IMR-90 (cell line): ENCODE results near the gene SYNGR2. TPM values are rescaled to one million over a fixed set of nuclear protein-coding genes. Genes with fewer than 3 reads are reported as not detected.

Experiments
- ATAC-seq: fragments of 200-7000 bp; cut with Tn5 transposase; 2 replicates; pipeline ENCODE4 v1.9.1; 2020; ENCODE audit warnings: low read depth, mild to moderate bottlenecking, moderate library complexity
- BruUV-seq: library from RNA; stranded (reverse); fragments of 400-500 nt; replicated peaks from 2 replicates; lab custom pipeline; 2021; lab: Mats Ljungman, UMichigan
- CTCF ChIA-PET: fragments of 300-600 bp; formaldehyde crosslinking; extraction: SDS; loops from one replicate; lab custom pipeline; 2021; ENCODE audit warnings: antibody characterized with exemption; lab: Yijun Ruan, JAX
- POLR2A ChIA-PET: fragments of 300-600 bp; sonication (Branson Sonifier 250); formaldehyde crosslinking; loops from one replicate; lab custom pipeline; 2022; ENCODE audit warnings: antibody characterized with exemption; ENCODE audit not compliant: unreplicated experiment; lab: Charles Lee
- DNase-seq: peaks from one replicate; pipeline ENCODE4 v3.0.0; 2013
- H2AFZ ChIP-seq: replicated peaks from 2 replicates; pipeline ENCODE3; 2013; ENCODE audit warnings: low read length, mild to moderate bottlenecking; ENCODE audit not compliant: poor library complexity
- H2AK5ac ChIP-seq: 2 replicates; pipeline ENCODE4 v1.6.1; 2013; ENCODE audit warnings: low read depth, low read length, inconsistent platforms
- H2AK9ac ChIP-seq: replicated peaks from 2 replicates; pipeline ENCODE3; 2013; ENCODE audit warnings: mild to moderate bottlenecking, low read depth, low read length, moderate library complexity; ENCODE audit not compliant: poor library complexity
- H2BK120ac ChIP-seq: 2 replicates; pipeline ENCODE4 v1.6.1; 2013; ENCODE audit warnings: low read depth, low read length, inconsistent platforms
- H2BK15ac ChIP-seq: 3 replicates; pipeline ENCODE4 v1.6.1; 2013; ENCODE audit warnings: low read depth, low read length, inconsistent platforms
- H2BK20ac ChIP-seq: 2 replicates; pipeline ENCODE4 v1.6.1; 2013; ENCODE audit warnings: low read depth, mild to moderate bottlenecking, inconsistent platforms, low read length, moderate library complexity
- H2BK5ac ChIP-seq: 2 replicates; pipeline ENCODE4 v1.6.1; 2013; ENCODE audit warnings: mild to moderate bottlenecking, low read depth, low read length, inconsistent platforms; ENCODE audit not compliant: poor library complexity, severe bottlenecking
- H3K14ac ChIP-seq: replicated peaks from 2 replicates; pipeline ENCODE4 v1.6.1; 2013; ENCODE audit warnings: low read depth, low read length, inconsistent platforms
- H3K18ac ChIP-seq: 2 replicates; pipeline ENCODE4 v1.6.1; 2013; ENCODE audit warnings: low read depth, low read length, control low read depth
- H3K23ac ChIP-seq: 2 replicates; pipeline ENCODE4 v1.6.1; 2013; ENCODE audit warnings: low read depth, low read length, inconsistent platforms
- H3K27ac ChIP-seq: 2 replicates; pipeline ENCODE4 v1.5.1; 2013; ENCODE audit warnings: mild to moderate bottlenecking, control low read depth, low read length; ENCODE audit not compliant: insufficient read depth
- H3K27me3 ChIP-seq: 2 replicates; pipeline ENCODE4 v1.6.1; 2013; ENCODE audit warnings: low read length; ENCODE audit not compliant: control insufficient read depth, insufficient read depth
- H3K36me3 ChIP-seq: 2 replicates; pipeline ENCODE4 v1.6.1; 2013; ENCODE audit warnings: low read length, mixed read lengths; ENCODE audit not compliant: control insufficient read depth, insufficient read depth
- H3K4ac ChIP-seq: 2 replicates; pipeline ENCODE4 v1.6.1; 2013; ENCODE audit warnings: low read depth, low read length, inconsistent platforms
- H3K4me1 ChIP-seq: 2 replicates; pipeline ENCODE4 v1.6.1; 2013; ENCODE audit warnings: low read length, mixed read lengths; ENCODE audit not compliant: control insufficient read depth, insufficient read depth
- H3K4me2 ChIP-seq: 2 replicates; pipeline ENCODE4 v1.6.1; 2013; ENCODE audit warnings: low read depth, mild to moderate bottlenecking, control low read depth, low read length, moderate library complexity
- H3K4me3 ChIP-seq: 2 replicates; pipeline ENCODE4 v1.5.1; 2013; ENCODE audit warnings: low read depth, mild to moderate bottlenecking, control low read depth, low read length, moderate library complexity; ENCODE audit not compliant: insufficient read depth
- H3K56ac ChIP-seq: 2 replicates; pipeline ENCODE4 v1.6.1; 2013; ENCODE audit warnings: low read length, inconsistent platforms; ENCODE audit not compliant: insufficient read depth; ENCODE audit errors: extremely low read depth
- H3K79me1 ChIP-seq, 2 experiments: 2 replicates each; pipeline ENCODE4 v1.6.1; 2013; ENCODE audit warnings: low read length in 2 of 2, inconsistent platforms in 1 of 2, low read depth in 1 of 2
- H3K9ac ChIP-seq: 2 replicates; pipeline ENCODE4 v1.6.1; 2013; ENCODE audit warnings: low read depth, low read length, control low read depth
- H3K9me1 ChIP-seq: 2 replicates; pipeline ENCODE4 v1.6.1; 2013; ENCODE audit warnings: low read length, inconsistent platforms; ENCODE audit not compliant: insufficient read depth
- H3K9me3 ChIP-seq: 2 replicates; pipeline ENCODE4 v1.6.1; 2013; ENCODE audit warnings: low read length; ENCODE audit not compliant: control insufficient read depth, insufficient read depth
- H4K20me1 ChIP-seq: 2 replicates; pipeline ENCODE4 v1.6.1; 2013; ENCODE audit warnings: low read length, inconsistent platforms; ENCODE audit not compliant: insufficient read depth
- H4K5ac ChIP-seq: 2 replicates; pipeline ENCODE4 v1.6.1; 2013; ENCODE audit warnings: mild to moderate bottlenecking, low read depth, low read length, control low read depth
- H4K8ac ChIP-seq, 2 experiments: 2 replicates each; pipeline ENCODE4 v1.6.1; 2013; ENCODE audit warnings: low read depth in 2 of 2, low read length in 2 of 2, control low read depth in 1 of 2, inconsistent platforms in 1 of 2
- H4K91ac ChIP-seq: 2 replicates; pipeline ENCODE4 v1.6.1; 2013; ENCODE audit warnings: low read depth, low read length, inconsistent platforms; ENCODE audit not compliant: insufficient read depth
- BHLHE40 ChIP-seq: fragments of 150-350 bp; IDR thresholded peaks from 2 replicates; pipeline ENCODE4 v1.6.1; 2016; ENCODE audit warnings: mild to moderate bottlenecking, low read depth, low read length
- CEBPB ChIP-seq: IDR thresholded peaks from 2 replicates; pipeline ENCODE4 v1.6.1; 2012; ENCODE audit warnings: low read depth, low read length, improper control_type of control experiment
- CHD1 ChIP-seq: IDR thresholded peaks from 2 replicates; pipeline ENCODE4 v1.6.1; 2012; ENCODE audit warnings: low read depth, low read length, improper control_type of control experiment
- CTCF ChIP-seq: conservative IDR thresholded peaks from 2 replicates; pipeline ENCODE4 v1.5.1; 2012; ENCODE audit warnings: mild to moderate bottlenecking, low read depth, low read length, improper control_type of control experiment
- ELK1 ChIP-seq: fragments of 150-350 bp; IDR thresholded peaks from 2 replicates; pipeline ENCODE4 v1.6.1; 2016; ENCODE audit warnings: low read depth, mild to moderate bottlenecking, low read length, moderate library complexity, borderline replicate concordance
- FOS ChIP-seq: fragments of 150-350 bp; IDR thresholded peaks from 2 replicates; pipeline ENCODE4 v1.6.1; 2016; ENCODE audit warnings: low read depth, low read length
- MAFK ChIP-seq: IDR thresholded peaks from 2 replicates; pipeline ENCODE4 v1.6.1; 2012; ENCODE audit warnings: low read depth, low read length, improper control_type of control experiment
- MAZ ChIP-seq: IDR thresholded peaks from 2 replicates; pipeline ENCODE4 v1.6.1; 2012; ENCODE audit warnings: low read depth, mild to moderate bottlenecking, low read length, improper control_type of control experiment, moderate library complexity, borderline replicate concordance
- MXI1 ChIP-seq: IDR thresholded peaks from 2 replicates; pipeline ENCODE4 v1.6.1; 2012; ENCODE audit warnings: low read depth, mild to moderate bottlenecking, low read length, moderate library complexity, borderline replicate concordance
- NFE2L2 ChIP-seq: fragments of 150-350 bp; IDR thresholded peaks from 2 replicates; pipeline ENCODE4 v1.6.1; 2016; ENCODE audit warnings: low read depth, mild to moderate bottlenecking, low read length
- POLR2A ChIP-seq: IDR thresholded peaks from 2 replicates; pipeline ENCODE4 v1.6.1; 2012; ENCODE audit warnings: mild to moderate bottlenecking, low read depth, low read length
- RAD21 ChIP-seq: IDR thresholded peaks from 2 replicates; pipeline ENCODE4 v1.6.1; 2012; ENCODE audit warnings: low read length, improper control_type of control experiment
- RCOR1 ChIP-seq: IDR thresholded peaks from 2 replicates; pipeline ENCODE4 v1.6.1; 2012; ENCODE audit warnings: mild to moderate bottlenecking, low read length, improper control_type of control experiment; ENCODE audit not compliant: insufficient replicate concordance
- RFX5 ChIP-seq: IDR thresholded peaks from 2 replicates; pipeline ENCODE4 v1.8.0; 2012; ENCODE audit warnings: low read depth, mild to moderate bottlenecking, low read length, moderate library complexity
- SMC3 ChIP-seq: fragments of 150-350 bp; IDR thresholded peaks from 2 replicates; pipeline ENCODE4 v1.6.1; 2016; ENCODE audit warnings: low read depth, mild to moderate bottlenecking, antibody characterized with exemption, low read length, moderate library complexity
- WGBS, 2 experiments: methylation state at CpG; one replicate each; pipeline versions ENCODE4 v1.1.5 to v1.1.7; 2013; ENCODE audit warnings: missing lambda C conversion rate in 2 of 2; ENCODE audit not compliant: insufficient read length in 1 of 2; ENCODE audit errors: extremely low coverage in 2 of 2; 5-methylcytosine and 5-hydroxymethylcytosine counted together
- dilution Hi-C: fragments of 300-500 bp; cut with HindIII; formaldehyde crosslinking; loops from one replicate; pipeline ENCODE4 v1.14.3; 2018; ENCODE audit warnings: low sequenced_read_pairs; ENCODE audit not compliant: unreplicated experiment
- in situ Hi-C: fragments of 300-500 bp; cut with MboI; formaldehyde crosslinking; loops from 3 replicates; pipeline ENCODE4 v1.14.3; 2019; ENCODE audit warnings: low sequenced_read_pairs, inconsistent platforms, mixed read lengths
- intact Hi-C: fragments of 100-400 bp; cut with micrococcal nuclease; formaldehyde crosslinking; loops from 2 replicates; pipeline ENCODE4 v1.10.0; 2022
- polyA plus RNA-seq, 3 experiments: library from polyadenylated mRNA; depleted of rRNA; stranded (reverse); fragments of >200 nt; gene quantifications; 2 replicates each; pipeline ENCODE4 v1.2.3, GENCODE V29; 2012; ENCODE audit warnings: low replicate concordance in 1 of 3
- total RNA-seq: library from RNA; depleted of rRNA; stranded (reverse); fragments of >200 nt; gene quantifications from 2 replicates; pipeline ENCODE4 v1.2.3, GENCODE V29; 2012

SYNGR2 gene
- total and polyA plus RNA-seq, 2 of the 4 experiments (the other 2 are of a cell fraction), result 11.1 to 63.1 TPM

GRCh38 chr17:78184351-78184750 lies 16.0 kb downstream of the SYNGR2 start:
- Histone ChIP-seq H3K4me1 (peaks cover 14% of the 10 kb centered on the region), H2BK15ac (no peak overlapping the region), H3K36me3 (no peaks in the 10 kb centered on the region; the same call in 1 of the 2 replicates), H3K14ac (0 out of 2 replicates have a peak overlapping the region, but pooled peaks have one; percentile 23), H2AK9ac (peak overlapping the region; percentile 20), H3K18ac (no peak overlapping the region), H3K56ac (no peak overlapping the region), H4K20me1 (0 out of 2 replicates have a peak, but pooled peaks cover 6% of the 10 kb centered on the region), H2AFZ (peak overlapping the region; percentile 78), H2BK120ac (no peak overlapping the region), H3K9ac (no peak overlapping the region), H2BK5ac (no peak overlapping the region), H3K9me3 (no peaks in the 10 kb centered on the region), H3K23ac (no peak overlapping the region), H3K4me2 (no peak overlapping the region), H3K9me1 (peaks cover 17% of the 10 kb centered on the region; the same call in 1 of the 2 replicates), H4K91ac (no peak overlapping the region), H3K4ac (no peak overlapping the region), H4K8ac (peak overlapping the region in 1 of 2 experiments; percentile 27; a peak in 1 of 4 replicates), H4K5ac (no peak overlapping the region; the same call in 1 of the 2 replicates), H2AK5ac (no peak overlapping the region), H3K27me3 (no peaks in the 10 kb centered on the region), H3K27ac (no peak overlapping the region), H3K79me1 (peaks cover 24 to 69% of the 10 kb centered on the region in 2 experiments), H3K4me3 (no peak overlapping the region), H2BK20ac (no peak overlapping the region)
- intact Hi-C loops, result no loop called here
- POLR2A ChIA-PET, result no interaction called here
- 53% methylated on average over 3 of the region's 10 CpGs; no CpG with 5 or more reads in 1 of the 2 experiments for WGBS, 2 experiments
- dilution Hi-C loops, result no loop called here
- no TSS peak for BruUV-seq
- ATAC-seq (no peak), DNase-seq (no peak)
- TF ChIP-seq NFE2L2, result no peak
- TF ChIP-seq RAD21, result no peak
- TF ChIP-seq BHLHE40, result no peak
- no peak for TF ChIP-seq MAZ
- no peak for TF ChIP-seq RCOR1
- no peak for TF ChIP-seq RFX5
- no peak for TF ChIP-seq CHD1
- no peak for TF ChIP-seq MAFK
- no peak for TF ChIP-seq ELK1
- TF ChIP-seq CTCF, result no peak
- TF ChIP-seq SMC3, result no peak
- TF ChIP-seq POLR2A, result no peak
- no peak for TF ChIP-seq CEBPB
- no peak for TF ChIP-seq MXI1
- TF ChIP-seq FOS, result no peak
- in situ Hi-C loops, result no loop called here
- CTCF ChIA-PET, result no interaction called here
